Cardiac muscle cell (in vitro differentiated cells and primary cell): ENCODE data around the gene GRM1. TPM values are rescaled to one million over a fixed set of nuclear protein-coding genes. Genes with fewer than 3 reads are reported as not detected.

Source experiments
- DNase-seq, 2 donors: peaks; one replicate each; pipeline versions ENCODE4 v3.0.0 to v3.0.0-alpha.2; 2010 to 2017; ENCODE audit warnings: low read depth in 1 of 2, low spot score in 1 of 2
- H3K27ac ChIP-seq: fragments of 200-600 bp; sonication (generic); 2 replicates; pipeline ENCODE4 v1.5.1; 2016
- H3K27me3 ChIP-seq: fragments of 200-600 bp; sonication (generic); 2 replicates; pipeline ENCODE4 v1.6.0; 2016; ENCODE audit warnings: control low read depth
- H3K36me3 ChIP-seq: fragments of 200-600 bp; sonication (generic); 2 replicates; pipeline ENCODE4 v1.5.1; 2016; ENCODE audit warnings: control low read depth
- H3K4me1 ChIP-seq: fragments of 200-600 bp; sonication (generic); 2 replicates; pipeline ENCODE4 v1.8.1; 2017; ENCODE audit warnings: low read depth, mild to moderate bottlenecking, mixed run types
- H3K4me3 ChIP-seq: fragments of 200-600 bp; sonication (generic); 2 replicates; pipeline ENCODE4 v1.5.1; 2016; ENCODE audit warnings: mild to moderate bottlenecking
- H3K9me3 ChIP-seq: fragments of 200-600 bp; sonication (generic); 2 replicates; pipeline ENCODE4 v1.5.1; 2017; ENCODE audit warnings: low read depth, mild to moderate bottlenecking, control low read depth
- polyA plus RNA-seq: library from polyadenylated mRNA; unstranded; fragments of >200 nt; fragmentation: Nextera tagmentation; extraction: Ambion mirVana; gene quantifications from 2 replicates; pipeline ENCODE4 v1.2.1, GENCODE V29; 2016
- total RNA-seq: library from RNA; depleted of rRNA; stranded (reverse); fragments of >200 nt; gene quantifications from 2 replicates; pipeline ENCODE4 v1.2.3, GENCODE V29; 2016
- TF ChIP-seq, protein P1 (sequence below): IDR thresholded peaks from 2 replicates; pipeline ENCODE4 v1.5.1; 2012; ENCODE audit warnings: low read depth, mild to moderate bottlenecking, low read length

GRM1 gene
- total and polyA plus RNA-seq, 2 experiments from 2014 or later: 0.54 TPM; not detected in 1

DNA sequence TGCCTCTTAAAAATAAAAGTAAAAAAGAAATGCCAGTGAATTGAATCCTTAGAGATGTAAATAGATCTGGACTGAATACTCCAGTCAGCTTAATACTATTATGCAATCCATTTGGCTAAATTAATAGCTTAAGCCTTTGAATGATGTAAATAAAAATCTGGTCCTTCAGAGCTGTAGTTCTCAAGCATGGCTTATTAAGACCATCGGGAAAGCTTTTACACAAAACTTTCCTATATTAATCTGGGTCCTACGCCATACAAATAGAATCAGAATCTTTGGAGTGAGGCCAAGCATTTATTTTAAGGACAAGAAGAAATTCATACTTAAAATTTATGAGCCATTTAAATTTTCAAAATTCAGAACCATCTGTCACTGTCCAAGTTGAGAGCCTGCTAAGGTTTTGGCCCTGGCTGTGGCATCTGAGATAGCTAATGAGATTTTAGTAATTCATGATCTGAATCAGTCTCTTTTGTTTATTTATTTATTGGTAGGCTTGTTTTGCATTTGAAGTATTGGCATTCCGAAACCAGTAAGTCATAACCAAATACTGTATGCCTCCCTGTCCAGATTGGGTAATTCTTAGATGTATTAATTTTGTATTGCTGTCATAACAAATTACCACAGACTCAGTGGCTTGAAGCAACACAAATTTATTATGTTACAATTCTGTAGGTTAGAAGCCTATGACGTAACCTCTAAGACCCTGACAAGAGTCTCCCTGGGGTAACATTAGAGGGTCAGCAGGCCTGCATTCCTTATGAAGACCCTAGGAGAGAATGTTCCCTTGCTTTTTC lies 286.7 kb downstream of the GRM1 start:
- no peaks in the 10 kb centered on the region for H3K27me3 ChIP-seq
- DNase-seq: no peak
- H3K27ac ChIP-seq: no peak overlapping the region
- H3K36me3 ChIP-seq: no peaks in the 10 kb centered on the region
- TF ChIP-seq, protein P1, sequence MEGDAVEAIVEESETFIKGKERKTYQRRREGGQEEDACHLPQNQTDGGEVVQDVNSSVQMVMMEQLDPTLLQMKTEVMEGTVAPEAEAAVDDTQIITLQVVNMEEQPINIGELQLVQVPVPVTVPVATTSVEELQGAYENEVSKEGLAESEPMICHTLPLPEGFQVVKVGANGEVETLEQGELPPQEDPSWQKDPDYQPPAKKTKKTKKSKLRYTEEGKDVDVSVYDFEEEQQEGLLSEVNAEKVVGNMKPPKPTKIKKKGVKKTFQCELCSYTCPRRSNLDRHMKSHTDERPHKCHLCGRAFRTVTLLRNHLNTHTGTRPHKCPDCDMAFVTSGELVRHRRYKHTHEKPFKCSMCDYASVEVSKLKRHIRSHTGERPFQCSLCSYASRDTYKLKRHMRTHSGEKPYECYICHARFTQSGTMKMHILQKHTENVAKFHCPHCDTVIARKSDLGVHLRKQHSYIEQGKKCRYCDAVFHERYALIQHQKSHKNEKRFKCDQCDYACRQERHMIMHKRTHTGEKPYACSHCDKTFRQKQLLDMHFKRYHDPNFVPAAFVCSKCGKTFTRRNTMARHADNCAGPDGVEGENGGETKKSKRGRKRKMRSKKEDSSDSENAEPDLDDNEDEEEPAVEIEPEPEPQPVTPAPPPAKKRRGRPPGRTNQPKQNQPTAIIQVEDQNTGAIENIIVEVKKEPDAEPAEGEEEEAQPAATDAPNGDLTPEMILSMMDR: no peak
- H3K9me3 ChIP-seq: no peaks in the 10 kb centered on the region
- H3K4me3 ChIP-seq: no peak overlapping the region
- no peaks in the 10 kb centered on the region for H3K4me1 ChIP-seq

DNA sequence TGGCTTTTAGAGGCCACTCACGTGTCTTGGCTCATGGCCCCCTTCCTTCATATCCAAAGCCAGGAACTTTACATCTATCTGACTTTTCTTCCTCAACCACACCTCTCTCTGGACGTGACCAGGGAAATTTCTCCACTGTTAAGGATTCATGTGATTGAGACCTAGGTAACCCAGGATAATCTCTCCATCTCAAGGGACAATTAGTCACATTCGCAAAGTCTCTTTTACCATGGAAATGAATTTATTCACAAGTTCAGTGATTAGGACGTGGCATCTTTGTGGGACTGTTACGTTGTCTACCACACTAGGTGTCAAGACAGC lies 287.3 kb downstream of the GRM1 start:
- Histone ChIP-seq H3K4me3 (no peak overlapping the region), H3K36me3 (no peaks in the 10 kb centered on the region), H3K9me3 (no peaks in the 10 kb centered on the region), H3K4me1 (no peaks in the 10 kb centered on the region), H3K27me3 (no peaks in the 10 kb centered on the region), H3K27ac (no peak overlapping the region)
- no peak for DNase-seq
- TF ChIP-seq, protein P1: no peak

DNA sequence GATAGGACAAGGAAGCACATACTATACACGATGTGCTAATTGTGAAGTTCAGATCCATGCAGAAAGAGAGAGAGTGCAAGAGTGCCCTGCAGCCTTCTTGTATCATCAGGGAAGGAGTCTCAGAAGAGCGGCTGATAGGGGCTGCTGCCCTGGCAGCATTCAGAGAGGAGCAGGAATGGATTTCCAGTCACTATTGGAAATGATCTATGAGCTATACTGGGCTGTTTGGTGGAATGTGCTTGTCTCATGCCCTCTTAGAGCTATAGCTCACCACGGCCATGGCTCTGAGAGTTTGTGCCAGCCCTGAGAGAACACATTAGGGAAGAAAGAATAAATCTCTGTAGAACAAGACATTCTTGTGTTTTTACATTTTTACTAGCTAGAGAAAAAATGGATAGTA lies 302.2 kb downstream of the GRM1 start:
- no peaks in the 10 kb centered on the region for H3K4me1 ChIP-seq
- no peaks in the 10 kb centered on the region for H3K27me3 ChIP-seq
- TF ChIP-seq, protein P1: no peak
- H3K27ac ChIP-seq: no peak overlapping the region
- no peaks in the 10 kb centered on the region for H3K36me3 ChIP-seq
- no peaks in the 10 kb centered on the region for H3K9me3 ChIP-seq
- no peak overlapping the region for H3K4me3 ChIP-seq
- DNase-seq: no peak

DNA sequence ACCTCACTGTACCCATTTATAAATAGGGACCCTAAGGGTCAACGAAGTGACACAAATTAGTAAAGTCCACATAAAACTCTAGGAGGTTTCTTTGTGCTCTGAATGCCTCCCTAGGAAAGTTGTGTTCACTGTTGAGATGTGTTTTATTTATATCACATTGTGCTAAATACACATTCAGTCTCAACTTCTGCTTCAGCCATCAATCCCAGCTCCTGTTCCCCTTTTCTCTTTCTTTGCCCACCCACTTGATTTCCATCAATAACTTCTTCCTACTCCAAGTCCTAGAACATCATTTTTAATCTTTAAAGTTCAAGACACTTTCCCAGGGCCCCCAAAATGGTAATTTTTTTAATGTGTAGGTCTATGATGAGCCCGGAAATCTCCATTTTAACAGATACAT lies 306.5 kb downstream of the GRM1 start:
- TF ChIP-seq, protein P1: no peak
- no peaks in the 10 kb centered on the region for H3K4me1 ChIP-seq
- no peak for DNase-seq

DNA sequence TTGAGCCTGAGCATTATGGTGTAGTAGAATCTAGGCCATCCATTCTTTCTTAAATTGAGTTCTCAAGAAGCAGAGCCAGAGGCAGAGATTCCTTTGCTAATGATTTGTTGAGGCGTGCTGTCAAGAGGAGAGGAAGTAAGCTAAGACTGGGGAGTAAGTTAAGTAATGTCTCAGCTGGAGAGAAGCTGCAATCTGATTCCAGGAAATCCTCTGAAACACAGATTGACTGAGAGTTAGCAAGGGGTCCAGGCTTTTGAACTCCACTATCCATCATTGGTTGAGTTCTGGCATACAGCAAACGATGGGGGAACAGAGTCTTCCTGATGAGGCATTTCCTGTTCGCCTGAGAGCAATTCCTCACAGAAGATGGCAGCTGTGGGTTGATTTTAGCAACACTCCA lies 307.3 kb downstream of the GRM1 start:
- DNase-seq: peak in 1 of 2 donors; percentile 16
- TF ChIP-seq, protein P1: no peak
- Histone ChIP-seq H3K9me3 (no peaks in the 10 kb centered on the region), H3K27ac (no peak overlapping the region), H3K36me3 (no peaks in the 10 kb centered on the region), H3K4me1 (no peaks in the 10 kb centered on the region), H3K27me3 (no peaks in the 10 kb centered on the region), H3K4me3 (no peak overlapping the region)

More for the DNA sequence above, 306.5 kb downstream of the GRM1 start:
- H3K36me3 ChIP-seq: no peaks in the 10 kb centered on the region
- no peak overlapping the region for H3K4me3 ChIP-seq
- H3K27ac ChIP-seq: no peak overlapping the region
- H3K9me3 ChIP-seq: no peaks in the 10 kb centered on the region
- no peaks in the 10 kb centered on the region for H3K27me3 ChIP-seq
